Fibroblast of skin of scalp (primary cell): ENCODE data around the gene NTMT2.
"Not testable (repeated sequence)": the region's sequence is repeated elsewhere in the genome, so short reads cannot be mapped to it uniquely, and the experiment has no call there.

ENCODE experiments used
- DNase-seq: peaks from one replicate; pipeline ENCODE4 v3.0.0-alpha.2; 2013

Gene NTMT2

DNA sequence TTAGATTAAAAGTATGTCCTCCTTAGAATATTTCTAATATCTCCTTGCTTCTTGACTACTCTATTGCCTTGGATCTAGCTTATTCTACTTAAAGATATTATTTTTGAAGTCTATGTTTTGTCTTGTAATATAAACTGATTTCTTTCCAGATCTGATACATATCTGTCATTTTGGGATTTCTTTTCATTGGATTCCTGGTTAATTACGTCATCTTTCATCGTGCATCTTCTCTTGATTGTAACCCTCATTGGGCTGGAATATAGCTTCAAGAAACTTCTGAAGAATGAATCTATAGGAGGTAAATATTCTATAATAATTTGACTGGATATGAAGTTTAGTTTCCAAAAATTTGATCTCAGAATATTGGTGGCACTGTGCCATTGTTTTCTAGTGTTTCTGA, 12.1 kb downstream of the NTMT2 start:
- DNase-seq, result no peak

DNA sequence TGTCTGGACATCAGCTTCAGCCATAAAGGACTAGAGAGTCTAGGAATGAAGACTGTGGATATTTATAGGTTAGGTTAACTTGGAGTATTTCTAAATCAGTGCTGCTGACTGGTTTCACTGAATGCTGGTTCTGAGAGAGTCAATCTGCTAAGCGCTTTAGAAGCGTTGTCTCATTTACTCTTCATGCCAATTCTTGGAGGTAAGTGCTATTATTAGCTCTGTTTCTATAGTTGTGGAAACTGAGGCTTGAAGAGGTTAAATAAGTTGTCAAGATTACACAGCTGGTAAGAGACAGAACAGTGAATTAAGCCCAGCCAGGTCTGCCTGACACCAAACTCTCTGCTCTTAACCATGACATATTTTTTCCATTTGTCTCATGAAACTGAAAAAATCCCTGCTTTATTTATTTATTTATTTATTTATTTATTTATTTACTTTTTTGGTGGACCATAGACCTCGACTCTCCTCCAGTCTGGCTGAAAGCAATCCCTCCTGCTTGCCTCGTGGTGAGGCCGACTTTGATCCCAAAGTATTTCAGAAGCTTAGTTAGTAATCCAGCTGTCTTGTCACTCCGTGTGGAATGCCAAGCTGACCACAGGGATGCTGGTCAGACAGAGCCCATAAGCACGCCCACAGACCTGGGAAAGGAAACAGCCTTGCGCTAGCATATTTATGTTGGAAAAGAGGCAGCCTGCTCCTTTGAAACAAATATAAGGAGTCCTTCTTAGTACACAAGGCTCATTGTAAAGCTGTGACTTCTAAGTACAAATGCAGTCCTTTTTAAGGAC, 16.9 kb downstream of the NTMT2 start:
- DNase-seq, result peak; percentile 95

DNA sequence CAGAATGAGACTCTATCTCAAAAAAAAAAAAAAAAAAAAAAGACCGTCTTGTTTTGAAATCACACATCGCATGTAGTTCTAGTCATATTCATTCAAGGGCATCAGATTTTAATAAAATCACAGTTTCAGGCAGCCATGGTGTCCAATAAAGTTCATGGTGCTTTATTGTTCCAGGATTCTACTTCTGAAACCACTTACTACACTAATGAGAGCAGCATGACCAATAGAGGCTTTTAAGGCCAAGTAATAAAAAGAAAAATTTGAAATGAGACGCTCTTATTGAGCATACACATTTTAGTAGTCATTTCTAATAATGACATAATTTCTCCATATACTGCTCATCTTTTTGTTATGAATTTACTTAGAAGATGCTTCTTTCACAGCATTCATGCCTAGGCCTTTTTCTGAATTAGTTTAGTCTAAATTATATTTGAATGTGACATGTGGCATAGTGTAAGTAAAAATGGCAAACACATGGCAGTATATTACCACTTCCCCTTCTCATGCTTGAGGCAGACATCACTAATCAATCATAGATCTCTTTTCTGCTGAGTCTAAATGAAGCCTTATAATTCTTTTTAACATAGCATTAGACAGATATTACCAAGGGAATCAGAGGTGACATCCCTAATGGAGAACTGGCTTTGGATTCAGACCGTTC, 18.5 kb downstream of the NTMT2 start:
- no peak for DNase-seq

DNA sequence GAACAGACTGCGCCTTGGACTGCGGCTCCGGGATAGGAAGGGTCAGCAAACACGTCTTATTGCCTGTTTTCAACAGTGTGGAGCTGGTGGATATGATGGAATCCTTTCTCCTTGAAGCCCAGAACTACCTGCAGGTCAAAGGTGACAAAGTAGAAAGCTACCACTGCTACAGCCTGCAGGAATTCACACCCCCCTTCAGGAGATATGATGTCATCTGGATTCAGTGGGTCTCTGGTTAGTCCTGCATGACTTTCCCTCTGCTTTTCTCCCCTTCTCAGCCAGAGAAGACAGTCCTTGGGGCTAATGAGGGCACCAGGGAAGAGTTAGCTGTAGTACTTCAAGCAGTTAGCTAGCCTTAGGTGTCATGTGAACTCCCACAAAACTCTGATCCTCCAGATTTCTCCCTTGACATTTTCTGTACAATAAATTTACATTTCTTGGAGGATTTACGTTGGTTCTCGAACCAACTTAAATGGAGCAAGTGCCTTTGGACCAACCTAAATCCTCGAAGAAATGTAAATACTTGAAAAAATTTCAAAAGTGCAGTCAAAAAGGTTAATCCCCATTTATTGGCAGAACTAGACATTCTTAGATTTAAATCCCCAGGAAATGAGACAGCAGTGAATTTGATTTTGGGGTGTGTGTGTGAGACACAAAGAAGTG, 20.9 kb downstream of the NTMT2 start:
- DNase-seq, result no peak

GRCh38 chr1:170168265-170168664, 22.5 kb downstream of the NTMT2 start:
- peak; percentile 73 for DNase-seq

- not testable (repeated sequence) for DNase-seq
These were observed 24.8 kb downstream of the NTMT2 start for GRCh38 chr1:170170513-170170912.

DNA sequence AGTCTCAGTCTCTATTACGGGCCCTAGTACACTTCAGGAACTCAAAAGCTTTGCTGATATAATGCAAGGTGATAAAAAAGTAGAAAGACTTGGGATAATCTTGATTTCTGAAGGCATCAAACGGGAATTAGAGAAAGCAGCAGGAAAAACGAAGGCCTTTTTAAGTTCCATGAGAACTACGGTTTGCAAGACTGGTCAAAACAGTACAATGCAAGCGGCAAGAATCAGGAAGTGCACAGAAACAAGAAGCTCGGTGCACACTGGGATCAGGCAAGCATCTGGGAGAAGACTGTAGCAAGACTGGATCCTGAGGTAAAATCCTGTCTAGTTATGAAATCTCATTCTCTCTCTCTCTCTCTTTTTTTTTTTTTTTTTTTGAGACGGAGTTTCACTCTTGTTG, 28.6 kb downstream of the NTMT2 start:
- DNase-seq, result no peak

DNA sequence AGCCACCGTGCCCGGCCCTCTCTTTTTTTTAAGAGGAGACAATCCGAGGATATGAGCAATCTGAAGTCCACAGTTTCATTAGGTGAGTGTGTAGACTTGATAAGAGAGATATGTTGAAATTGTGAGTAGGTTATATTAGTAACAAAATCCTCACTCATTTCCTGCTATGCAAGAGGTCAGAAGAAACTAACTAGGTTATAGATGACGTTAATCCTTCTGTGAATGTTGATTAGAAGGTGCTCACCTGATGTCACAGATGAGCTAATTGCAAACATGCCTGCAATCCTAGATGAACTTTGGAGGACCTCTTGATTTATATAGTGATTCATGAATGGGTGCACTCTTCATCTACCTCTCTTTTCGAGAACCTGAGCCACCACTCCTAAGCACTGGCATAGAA, 29.3 kb downstream of the NTMT2 start:
- no peak for DNase-seq

GRCh38 chr1:170175484-170175883, 29.7 kb downstream of the NTMT2 start:
- no peak for DNase-seq

GRCh38 chr1:170176772-170177171, 31.0 kb downstream of the NTMT2 start:
- no peak for DNase-seq

GRCh38 chr1:170182442-170182841, 36.7 kb downstream of the NTMT2 start:
- DNase-seq, result no peak

GRCh38 chr1:170192546-170192945, 46.8 kb downstream of the NTMT2 start:
- DNase-seq, result peak; percentile 44

DNA sequence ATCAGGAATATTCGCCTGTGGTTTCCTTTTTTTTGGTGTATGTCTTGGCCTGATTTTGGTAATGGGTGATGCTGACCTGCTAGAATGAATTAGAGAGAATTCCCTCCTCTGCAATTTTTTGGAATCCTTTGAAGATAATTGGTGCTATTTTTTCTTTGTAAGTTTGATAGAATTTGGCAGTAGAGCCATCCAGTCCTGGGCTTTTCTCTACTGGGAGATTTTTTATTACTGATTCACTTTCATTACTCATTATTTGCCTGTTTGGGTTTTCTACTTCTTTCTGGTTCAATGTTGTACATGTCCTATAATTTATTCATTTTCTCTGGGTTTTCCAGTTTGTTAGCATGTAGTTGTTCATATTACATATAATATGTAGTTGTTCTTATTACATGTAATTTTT, 48.7 kb downstream of the NTMT2 start:
- peak; percentile 36 for DNase-seq

- DNase-seq, result peak; percentile 52
These were observed 50.9 kb downstream of the NTMT2 start for GRCh38 chr1:170196490-170197236.

DNA sequence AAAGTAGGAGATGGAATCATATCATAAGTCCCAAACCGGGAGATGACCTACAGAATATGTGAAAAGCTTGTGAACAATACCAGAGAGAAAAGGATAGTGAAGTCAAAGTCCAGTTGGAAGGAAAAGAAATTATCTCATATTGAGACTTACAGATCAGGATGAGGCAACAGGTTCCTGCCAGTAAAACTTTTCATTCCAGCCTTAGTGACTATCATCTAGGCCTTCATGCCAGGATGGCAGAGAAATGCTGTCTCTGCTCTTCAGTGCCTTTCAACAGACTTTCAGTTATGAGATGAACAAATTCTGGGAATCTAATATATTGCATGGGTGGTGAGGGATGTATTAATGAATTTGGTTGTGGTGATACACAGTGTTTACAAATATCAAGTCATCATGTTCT, 52.3 kb downstream of the NTMT2 start:
- DNase-seq, result no peak

DNA sequence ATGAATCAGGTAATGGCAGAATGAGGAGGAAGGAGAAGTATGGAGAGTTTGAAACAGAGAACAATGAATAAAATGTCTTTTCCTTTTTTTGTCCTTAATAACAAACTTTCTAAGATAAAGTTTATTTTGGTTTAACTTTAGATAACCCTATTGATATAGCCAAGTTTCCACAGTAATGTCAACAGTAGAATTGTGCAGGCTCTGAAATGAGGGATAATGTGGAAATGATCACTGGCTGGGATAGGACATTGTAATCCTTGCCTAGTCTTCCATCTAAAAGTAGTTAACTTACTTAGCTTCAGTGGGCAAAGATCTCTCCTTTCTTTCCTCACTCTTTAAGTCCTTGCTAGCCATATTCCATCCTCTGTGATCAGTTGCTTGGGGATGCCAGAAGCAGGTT, 52.8 kb downstream of the NTMT2 start:
- DNase-seq, result no peak

- DNase-seq, result no peak
These were observed 54.4 kb downstream of the NTMT2 start for GRCh38 chr1:170200161-170200560.

GRCh38 chr1:170200621-170201397, 55.0 kb downstream of the NTMT2 start:
- peak; percentile 72 for DNase-seq

DNA sequence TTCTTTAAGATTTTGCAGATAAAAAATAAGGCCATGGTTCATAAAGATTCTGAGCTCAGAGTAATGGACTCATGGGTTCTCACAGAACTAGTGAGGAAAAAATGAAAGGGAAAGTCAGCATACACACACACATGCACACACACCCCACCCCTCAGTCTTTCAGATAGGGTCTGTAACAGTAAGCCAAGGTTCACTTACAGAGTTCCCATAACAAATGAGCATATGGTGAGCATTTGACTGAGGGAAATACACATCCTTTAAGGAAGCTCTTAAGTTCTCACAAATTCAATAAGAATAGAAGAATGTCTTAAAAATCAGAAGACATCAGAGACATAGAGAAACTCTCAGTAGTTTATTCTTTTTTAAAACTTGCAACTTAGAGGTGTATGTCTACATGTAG, 57.9 kb downstream of the NTMT2 start:
- no peak for DNase-seq

- peak; percentile 78 for DNase-seq
These were observed 58.4 kb downstream of the NTMT2 start for GRCh38 chr1:170204121-170204520.

DNA sequence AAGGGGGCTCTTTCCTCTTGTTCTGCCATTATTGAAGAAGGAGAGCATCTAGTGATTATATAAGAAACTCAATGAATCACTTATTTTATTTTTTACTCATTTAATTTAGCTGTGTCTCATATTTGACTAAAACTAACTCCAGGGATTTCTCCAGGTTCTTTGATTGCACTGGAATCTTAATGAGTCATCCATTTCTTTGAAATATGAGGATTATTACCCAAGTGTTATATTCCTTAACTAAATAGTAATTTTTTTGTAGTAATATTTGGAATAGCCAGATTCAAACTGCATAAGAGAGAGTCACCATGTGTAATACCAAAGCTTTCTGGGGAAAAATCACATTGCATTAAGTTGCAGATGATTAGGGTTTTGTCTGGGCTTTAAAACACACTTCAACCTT, 59.5 kb downstream of the NTMT2 start:
- DNase-seq, result peak; percentile 23

DNA sequence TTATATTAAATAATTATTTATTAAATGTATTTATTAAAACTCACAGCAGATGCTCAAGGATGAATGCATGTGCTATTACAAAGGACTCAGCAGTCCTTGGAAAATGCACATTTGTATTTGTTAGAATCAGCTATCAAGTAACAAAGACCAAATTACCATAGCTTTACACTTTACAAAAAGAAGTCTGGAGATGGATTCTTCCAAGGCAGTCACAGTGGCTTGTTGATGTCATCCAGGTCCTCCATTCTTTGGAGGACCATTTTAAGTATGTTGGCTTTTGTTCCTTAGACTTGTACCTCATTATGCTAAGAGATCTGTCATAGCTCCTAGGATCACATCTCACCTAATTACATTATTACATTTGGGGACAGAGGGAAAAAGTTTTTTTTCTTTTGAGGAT, 63.4 kb downstream of the NTMT2 start:
- DNase-seq, result no peak
